Caco-2 (cell line): ENCODE results near the gene FAH. TPM values are rescaled to one million over a fixed set of nuclear protein-coding genes. Genes with fewer than 3 reads are reported as not detected.

ENCODE experiments used
- BruUV-seq: library from RNA; stranded (reverse); fragments of 400-500 nt; replicated peaks from 2 replicates; lab custom pipeline; 2021; lab: Mats Ljungman, UMichigan
- CTCF ChIA-PET: fragments of 300-600 bp; sonication (Branson Sonifier 250); formaldehyde crosslinking; loops from one replicate; lab custom pipeline; 2022; ENCODE audit warnings: antibody characterized with exemption; lab: Charles Lee
- POLR2A ChIA-PET: fragments of 300-600 bp; sonication (Branson Sonifier 250); formaldehyde crosslinking; loops from one replicate; lab custom pipeline; 2022; ENCODE audit warnings: antibody characterized with exemption; lab: Charles Lee
- DNase-seq, 2 experiments: peaks; one replicate each; pipeline versions ENCODE4 v3.0.0 to v3.0.0-alpha.2; 2020 to 2022
- H3K27me3 ChIP-seq: replicated peaks from 2 replicates; pipeline ENCODE4 v1.6.0; 2011; ENCODE audit warnings: low read length; ENCODE audit not compliant: control insufficient read depth, insufficient read depth
- H3K36me3 ChIP-seq: 2 replicates; pipeline ENCODE4 v1.5.1; 2011; ENCODE audit warnings: low read length; ENCODE audit not compliant: control insufficient read depth, insufficient read depth
- H3K4me1 ChIP-seq: fragments of 250-450 bp; sonication (Bioruptor Pico); 2 replicates; pipeline ENCODE4 v1.5.1; 2020; ENCODE audit warnings: mild to moderate bottlenecking
- H3K4me3 ChIP-seq: 2 replicates; pipeline ENCODE4 v1.5.1; 2011; ENCODE audit warnings: low read depth, mild to moderate bottlenecking, control low read depth, low read length
- H3K9me3 ChIP-seq: fragments of 250-450 bp; sonication (Bioruptor Pico); 2 replicates; pipeline ENCODE4 v1.5.1; 2020; ENCODE audit warnings: mild to moderate bottlenecking, moderate library complexity
- H3K27ac Mint-ChIP-seq: one replicate; pipeline ENCODE4 v1.8.0; 2022; ENCODE audit warnings: mixed read lengths; ENCODE audit not compliant: unreplicated experiment
- H3K27me3 Mint-ChIP-seq: one replicate; pipeline ENCODE4 v1.8.0; 2022; ENCODE audit warnings: mixed read lengths; ENCODE audit not compliant: insufficient read depth, unreplicated experiment
- H3K36me3 Mint-ChIP-seq: one replicate; pipeline ENCODE4 v1.8.0; 2022; ENCODE audit warnings: mild to moderate bottlenecking, mixed read lengths; ENCODE audit not compliant: insufficient read depth, unreplicated experiment
- H3K4me1 Mint-ChIP-seq: one replicate; pipeline ENCODE4 v1.8.0; 2022; ENCODE audit warnings: low read depth, mixed read lengths; ENCODE audit not compliant: unreplicated experiment
- H3K4me3 Mint-ChIP-seq: one replicate; pipeline ENCODE4 v1.8.0; 2022; ENCODE audit warnings: mild to moderate bottlenecking, moderate library complexity, mixed read lengths; ENCODE audit not compliant: unreplicated experiment
- H3K9me3 Mint-ChIP-seq: one replicate; pipeline ENCODE4 v1.8.0; 2022; ENCODE audit warnings: mixed read lengths; ENCODE audit not compliant: unreplicated experiment
- intact Hi-C: fragments of 100-400 bp; cut with micrococcal nuclease; formaldehyde crosslinking; loops from one replicate; pipeline ENCODE4 v1.10.0; 2022; ENCODE audit not compliant: unreplicated experiment
- total RNA-seq: library from RNA; stranded (reverse); gene quantifications from 2 replicates; pipeline ENCODE4 v1.2.3, GENCODE V29; 2022
- TF ChIP-seq, protein P1 (sequence below), 2 experiments: fragments of 200-600 bp in 1 of 2; IDR thresholded peaks; 1 replicate in 1 of 2; 2 replicates in 1 of 2; pipeline versions ENCODE4 v1.5.1 to v1.8.0; 2011 to 2022; ENCODE audit warnings: antibody characterized with exemption in 1 of 2, control low read depth in 1 of 2, inconsistent platforms in 1 of 2, low read depth in 1 of 2, low read length in 1 of 2, mild to moderate bottlenecking in 1 of 2, moderate library complexity in 1 of 2; ENCODE audit not compliant: insufficient read depth in 1 of 2, severe bottlenecking in 1 of 2, unreplicated experiment in 1 of 2

The FAH gene
- total RNA-seq, 1 experiment from 2014 or later = 20.4 TPM

DNA sequence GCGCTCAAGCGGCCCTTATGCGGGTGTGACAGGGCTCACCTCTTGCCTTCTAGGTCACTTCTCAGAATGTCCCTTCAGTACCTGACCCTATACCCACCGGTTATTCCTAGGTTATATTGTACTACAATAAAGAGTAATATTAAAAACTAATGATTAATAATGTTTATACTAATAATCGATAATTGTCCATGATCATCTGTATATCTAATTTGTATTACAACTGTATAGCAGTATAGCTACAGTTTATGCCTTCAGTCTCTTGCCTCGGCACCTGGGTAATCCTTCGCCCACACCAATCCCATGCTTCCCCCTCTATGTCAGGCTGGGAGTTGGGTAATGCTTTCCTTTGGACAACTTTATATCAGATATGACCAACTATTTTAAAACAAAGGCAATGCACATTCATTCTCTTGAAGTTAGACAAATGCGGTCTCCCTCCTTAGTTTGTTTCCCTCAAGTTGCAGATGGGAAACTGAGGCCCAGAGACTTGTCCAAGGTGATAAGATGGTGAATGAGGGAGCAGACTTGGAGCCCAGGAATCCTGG is 3.4 kb downstream of the FAH start:
- Mint-ChIP-seq H3K9me3 (no peaks in the 10 kb centered on the region), H3K4me1 (peaks cover 7% of the 10 kb centered on the region), H3K36me3 (no peaks in the 10 kb centered on the region), H3K4me3 (no peak overlapping the region), H3K27ac (no peak overlapping the region), H3K27me3 (peaks cover 3% of the 10 kb centered on the region)
- Histone ChIP-seq H3K27me3 (no peaks in the 10 kb centered on the region), H3K4me3 (no peak overlapping the region), H3K9me3 (no peaks in the 10 kb centered on the region), H3K36me3 (peaks cover 1% of the 10 kb centered on the region; the same call in 1 of the 2 replicates), H3K4me1 (peaks cover 9% of the 10 kb centered on the region; the same call in 1 of the 2 replicates)
- intact Hi-C loops = loop anchor here (10.0 kb wide), 1 partner anchor 231 kb away; no protein-coding TSS in a partner anchor
- ChIA-PET CTCF (no interaction called here), POLR2A (no interaction called here)
- BruUV-seq = no TSS peak
- TF ChIP-seq, protein P1, sequence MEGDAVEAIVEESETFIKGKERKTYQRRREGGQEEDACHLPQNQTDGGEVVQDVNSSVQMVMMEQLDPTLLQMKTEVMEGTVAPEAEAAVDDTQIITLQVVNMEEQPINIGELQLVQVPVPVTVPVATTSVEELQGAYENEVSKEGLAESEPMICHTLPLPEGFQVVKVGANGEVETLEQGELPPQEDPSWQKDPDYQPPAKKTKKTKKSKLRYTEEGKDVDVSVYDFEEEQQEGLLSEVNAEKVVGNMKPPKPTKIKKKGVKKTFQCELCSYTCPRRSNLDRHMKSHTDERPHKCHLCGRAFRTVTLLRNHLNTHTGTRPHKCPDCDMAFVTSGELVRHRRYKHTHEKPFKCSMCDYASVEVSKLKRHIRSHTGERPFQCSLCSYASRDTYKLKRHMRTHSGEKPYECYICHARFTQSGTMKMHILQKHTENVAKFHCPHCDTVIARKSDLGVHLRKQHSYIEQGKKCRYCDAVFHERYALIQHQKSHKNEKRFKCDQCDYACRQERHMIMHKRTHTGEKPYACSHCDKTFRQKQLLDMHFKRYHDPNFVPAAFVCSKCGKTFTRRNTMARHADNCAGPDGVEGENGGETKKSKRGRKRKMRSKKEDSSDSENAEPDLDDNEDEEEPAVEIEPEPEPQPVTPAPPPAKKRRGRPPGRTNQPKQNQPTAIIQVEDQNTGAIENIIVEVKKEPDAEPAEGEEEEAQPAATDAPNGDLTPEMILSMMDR (IDR thresholded peaks at IDR 0.05; ENCODE audit: insufficient read depth in 1 of 2, low read depth in 1 of 2, low read length in 1 of 2, severe bottlenecking in 1 of 2, unreplicated experiment in 1 of 2) = no peak
- no peak for DNase-seq

DNA sequence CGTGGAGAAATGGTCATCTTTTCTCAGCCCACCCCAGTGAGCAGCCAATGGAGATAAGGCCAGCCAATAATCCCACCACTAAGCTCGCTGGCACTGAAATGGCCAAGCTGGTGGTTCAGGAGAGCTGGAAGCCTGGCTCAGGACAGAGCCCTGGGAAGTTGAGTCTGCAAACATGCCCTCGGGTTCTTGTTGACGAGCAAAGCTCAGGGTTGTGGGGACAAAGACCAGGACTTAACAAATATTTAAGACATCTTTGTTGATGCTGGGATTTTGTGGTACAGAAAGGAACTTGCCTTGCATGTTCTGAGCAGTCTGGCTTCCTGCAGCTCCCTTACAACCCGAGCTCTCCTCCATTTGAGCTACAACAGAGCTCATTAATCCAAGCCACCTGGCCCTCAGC is 4.4 kb downstream of the FAH start:
- Histone ChIP-seq H3K27me3 (no peaks in the 10 kb centered on the region), H3K4me1 (peaks cover 9% of the 10 kb centered on the region; the same call in 1 of the 2 replicates), H3K4me3 (no peak overlapping the region), H3K36me3 (peaks cover 1% of the 10 kb centered on the region; the same call in 1 of the 2 replicates), H3K9me3 (no peaks in the 10 kb centered on the region)
- no peaks in the 10 kb centered on the region for H3K27me3 Mint-ChIP-seq
- TF ChIP-seq, protein P1 (IDR thresholded peaks at IDR 0.05; ENCODE audit: insufficient read depth in 1 of 2, low read depth in 1 of 2, low read length in 1 of 2, severe bottlenecking in 1 of 2, unreplicated experiment in 1 of 2) = no peak
- DNase-seq = no peak
- POLR2A ChIA-PET = no interaction called here
- BruUV-seq = no TSS peak
- intact Hi-C loops = loop anchor here (10.0 kb wide), 1 partner anchor 232 kb away; no protein-coding TSS in a partner anchor
- H3K4me3 Mint-ChIP-seq = no peak overlapping the region
- H3K27ac Mint-ChIP-seq = no peak overlapping the region
- no peaks in the 10 kb centered on the region for H3K4me1 Mint-ChIP-seq
- no peaks in the 10 kb centered on the region for H3K36me3 Mint-ChIP-seq
- CTCF ChIA-PET = no interaction called here
- no peaks in the 10 kb centered on the region for H3K9me3 Mint-ChIP-seq

DNA sequence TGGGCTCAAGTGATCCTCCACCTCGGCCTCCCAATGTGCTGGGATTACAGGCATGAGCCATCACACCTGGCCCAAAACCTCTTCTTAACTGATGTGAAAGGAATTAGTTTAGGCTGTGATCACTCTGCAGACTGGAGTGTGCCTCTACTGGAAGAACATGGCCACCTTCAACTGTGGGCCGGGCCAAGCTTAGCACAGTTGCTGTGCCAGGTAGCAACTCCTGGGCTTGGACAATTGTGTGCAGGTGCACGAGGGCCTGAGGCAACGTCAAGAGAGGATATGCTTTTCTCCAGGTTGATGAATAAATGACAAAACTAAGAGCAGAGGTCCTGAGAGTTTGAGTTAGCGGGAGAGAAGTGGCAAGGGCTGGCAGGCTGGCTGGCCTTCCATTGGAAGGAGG is 6.5 kb downstream of the FAH start:
- Mint-ChIP-seq H3K4me1 (no peaks in the 10 kb centered on the region), H3K9me3 (no peaks in the 10 kb centered on the region), H3K27ac (no peak overlapping the region), H3K4me3 (no peak overlapping the region), H3K36me3 (no peaks in the 10 kb centered on the region), H3K27me3 (no peaks in the 10 kb centered on the region)
- H3K36me3 ChIP-seq = peaks cover 1% of the 10 kb centered on the region; the same call in 1 of the 2 replicates
- H3K27me3 ChIP-seq = no peaks in the 10 kb centered on the region
- POLR2A ChIA-PET = no interaction called here
- H3K4me1 ChIP-seq = peaks cover under 1% of the 10 kb centered on the region; the same call in 1 of the 2 replicates
- H3K4me3 ChIP-seq = no peak overlapping the region
- intact Hi-C loops = loop anchor here (10.0 kb wide), 1 partner anchor 234 kb away; no protein-coding TSS in a partner anchor
- DNase-seq = no peak
- CTCF ChIA-PET = no interaction called here
- BruUV-seq = no TSS peak
- TF ChIP-seq, protein P1 (IDR thresholded peaks at IDR 0.05; ENCODE audit: insufficient read depth in 1 of 2, low read depth in 1 of 2, low read length in 1 of 2, severe bottlenecking in 1 of 2, unreplicated experiment in 1 of 2) = no peak
- no peaks in the 10 kb centered on the region for H3K9me3 ChIP-seq
